GM18526 (cell line): ENCODE results near the gene GIT2.

Experiments
- POLR2A ChIP-seq: IDR thresholded peaks from 3 replicates; pipeline ENCODE4 v1.6.1; 2011; ENCODE audit not compliant: insufficient read length; ENCODE audit errors: extremely low read depth

The GIT2 gene

GRCh38 chr12:109994401-109995175 is 1.6 kb downstream of the GIT2 start:
- no peak for TF ChIP-seq POLR2A

- no peak for TF ChIP-seq POLR2A
These were observed 3.1 kb downstream of the GIT2 start for GRCh38 chr12:109993091-109993490.

GRCh38 chr12:109991586-109991985 is 4.6 kb downstream of the GIT2 start:
- no peak for TF ChIP-seq POLR2A

- no peak for TF ChIP-seq POLR2A
These were observed 6.8 kb downstream of the GIT2 start for GRCh38 chr12:109989380-109989779.

GRCh38 chr12:109988903-109989302 is 7.3 kb downstream of the GIT2 start:
- no peak for TF ChIP-seq POLR2A

GRCh38 chr12:109988274-109988673 is 7.9 kb downstream of the GIT2 start:
- no peak for TF ChIP-seq POLR2A

GRCh38 chr12:109987615-109988014 is 8.6 kb downstream of the GIT2 start:
- TF ChIP-seq POLR2A = no peak

GRCh38 chr12:109983432-109984142 is 12.6 kb downstream of the GIT2 start:
- no peak for TF ChIP-seq POLR2A

GRCh38 chr12:109982210-109982609 is 14.0 kb downstream of the GIT2 start:
- no peak for TF ChIP-seq POLR2A

GRCh38 chr12:109981311-109981710 is 14.9 kb downstream of the GIT2 start:
- TF ChIP-seq POLR2A = no peak

- no peak for TF ChIP-seq POLR2A
These were observed 23.3 kb downstream of the GIT2 start for GRCh38 chr12:109972821-109973220.

GRCh38 chr12:109968801-109969200 is 27.4 kb downstream of the GIT2 start:
- no peak for TF ChIP-seq POLR2A

GRCh38 chr12:109968032-109968420 is 28.1 kb downstream of the GIT2 start:
- TF ChIP-seq POLR2A = no peak

- no peak for TF ChIP-seq POLR2A
These were observed 28.7 kb downstream of the GIT2 start for GRCh38 chr12:109967383-109968031.

GRCh38 chr12:109966546-109966945 is 29.6 kb downstream of the GIT2 start:
- TF ChIP-seq POLR2A = no peak
